ENCODE measurements around the gene CUX1.
"Not testable (repeated sequence)": the region's sequence is repeated elsewhere in the genome, so short reads cannot be mapped to it uniquely, and the experiment has no call there.

The CUX1 gene

DNA sequence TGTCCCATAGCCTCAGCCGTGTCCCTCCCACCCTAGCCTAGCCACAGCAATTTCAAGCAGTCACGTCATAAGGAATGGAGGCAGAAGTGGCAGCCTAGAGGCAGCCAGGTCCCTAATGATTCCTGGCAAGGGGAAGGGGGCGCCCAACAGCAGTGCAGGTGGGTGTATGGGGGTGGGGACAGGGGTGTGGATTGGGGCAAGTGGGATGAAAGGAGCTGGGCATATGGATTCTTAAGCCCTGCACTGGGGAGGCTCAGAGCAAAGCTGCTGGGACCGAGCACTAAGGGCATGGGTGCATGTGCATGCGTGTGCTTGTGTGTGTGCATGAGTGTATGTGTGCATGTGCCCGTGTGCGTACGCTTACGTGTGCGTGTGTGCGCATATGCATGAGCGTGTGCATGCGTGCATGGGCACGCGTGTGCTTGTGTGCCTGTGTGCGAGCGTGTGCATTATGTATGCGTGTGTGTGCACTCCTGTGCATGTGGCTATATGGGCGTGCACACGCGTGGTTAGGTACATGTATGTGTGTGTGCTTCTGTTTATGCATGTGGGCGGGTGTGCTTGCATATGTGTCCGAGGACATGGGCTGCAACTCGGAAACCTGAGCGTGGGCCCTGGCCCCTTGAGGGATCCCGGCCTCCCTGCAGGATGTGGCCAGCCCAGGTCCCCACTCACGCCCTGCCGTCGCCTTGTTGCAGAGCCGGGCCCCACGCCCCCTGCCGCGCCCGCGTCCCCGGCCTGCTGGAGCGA lies 503.4 kb downstream of the CUX1 start:
- DNase-seq: no peak
- Mint-ChIP-seq H3K36me3 (no peaks in the 10 kb centered on the region), H3K4me3 (no peak overlapping the region), H3K4me1 (no peaks in the 10 kb centered on the region), H3K27me3 (peaks cover 32% of the 10 kb centered on the region), H3K9me3 (no peaks in the 10 kb centered on the region), H3K27ac (no peak overlapping the region)
- CTCF ChIA-PET: interaction anchor here (0.7 kb wide), 1 partner anchor 782 kb away, joined by 3 read pairs; no protein-coding TSS in a partner anchor

DNA sequence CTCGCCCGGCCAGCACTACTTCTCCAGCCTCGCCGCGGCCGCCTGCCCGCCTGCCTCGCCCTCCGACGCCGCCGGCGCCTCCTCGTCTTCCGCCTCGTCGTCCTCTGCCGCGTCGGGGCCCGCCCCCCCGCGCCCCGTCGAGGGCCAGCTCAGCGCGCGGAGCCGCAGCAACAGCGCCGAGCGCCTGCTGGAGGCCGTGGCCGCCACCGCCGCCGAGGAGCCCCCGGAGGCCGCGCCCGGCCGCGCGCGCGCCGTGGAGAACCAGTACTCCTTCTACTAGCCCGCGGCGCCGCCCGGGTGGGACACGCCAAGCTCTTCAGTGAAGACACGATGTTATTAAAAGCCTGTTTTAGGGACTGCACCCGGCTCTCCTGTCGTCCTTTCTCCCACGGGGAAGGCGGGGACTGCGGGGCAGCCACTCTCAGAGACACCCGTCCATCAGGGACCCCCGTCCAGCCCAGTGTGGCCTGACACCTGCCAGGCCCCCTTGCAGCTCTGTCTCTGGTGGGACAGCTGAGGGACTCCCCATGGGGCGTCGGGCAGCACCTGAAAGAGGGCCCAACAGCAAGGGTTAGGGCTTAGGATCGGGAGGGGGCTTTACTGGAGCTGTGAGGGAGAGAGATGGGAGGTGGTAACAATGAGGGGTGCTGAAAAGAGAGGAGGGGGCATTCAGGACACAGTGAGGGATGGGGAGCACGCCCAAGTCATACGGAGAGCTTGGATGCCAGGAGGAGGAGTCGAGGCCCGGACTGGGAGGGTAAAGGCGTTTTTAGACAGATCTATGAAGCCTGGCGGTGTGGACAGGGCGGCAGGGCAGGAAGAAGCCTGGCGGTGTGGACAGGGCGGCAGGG lies 504.1 kb downstream of the CUX1 start:
- Mint-ChIP-seq H3K27me3 (peaks cover 36% of the 10 kb centered on the region), H3K27ac (no peak overlapping the region), H3K4me1 (no peaks in the 10 kb centered on the region), H3K4me3 (no peak overlapping the region), H3K9me3 (no peaks in the 10 kb centered on the region), H3K36me3 (no peaks in the 10 kb centered on the region)
- no peak for DNase-seq
- CTCF ChIA-PET: interaction anchor here (0.7 kb wide), 1 partner anchor 783 kb away, joined by 3 read pairs; no protein-coding TSS in a partner anchor

DNA sequence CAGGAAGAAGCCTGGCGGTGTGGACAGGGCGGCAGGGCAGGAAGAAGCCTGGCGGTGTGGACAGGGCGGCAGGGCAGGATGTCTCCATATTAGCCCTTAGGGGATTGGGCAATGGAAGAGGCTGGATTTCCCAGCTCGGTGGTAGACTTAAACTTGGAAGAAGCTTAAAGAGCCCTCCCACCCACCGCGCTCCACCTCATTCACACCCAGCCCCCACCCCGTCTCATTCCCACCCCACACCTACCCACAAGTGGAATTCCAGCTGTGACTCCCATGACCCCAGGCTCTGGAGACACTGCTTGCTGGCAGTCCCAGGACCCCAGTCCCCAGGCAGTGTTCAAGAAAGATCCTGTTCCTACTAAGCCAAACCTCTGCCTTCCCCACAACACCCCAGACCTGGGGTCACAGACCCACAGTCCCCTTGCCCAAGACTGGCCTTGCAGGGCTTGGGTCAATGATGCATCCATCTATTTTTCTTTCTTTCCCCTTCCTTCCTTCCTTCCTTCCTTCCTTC lies 504.8 kb downstream of the CUX1 start:
- CTCF ChIA-PET: no interaction called here
- H3K27me3 Mint-ChIP-seq: peaks cover 41% of the 10 kb centered on the region
- DNase-seq: no peak
- H3K9me3 Mint-ChIP-seq: no peaks in the 10 kb centered on the region
- H3K4me3 Mint-ChIP-seq: no peak overlapping the region
- no peak overlapping the region for H3K27ac Mint-ChIP-seq
- no peaks in the 10 kb centered on the region for H3K4me1 Mint-ChIP-seq
- no peaks in the 10 kb centered on the region for H3K36me3 Mint-ChIP-seq

DNA sequence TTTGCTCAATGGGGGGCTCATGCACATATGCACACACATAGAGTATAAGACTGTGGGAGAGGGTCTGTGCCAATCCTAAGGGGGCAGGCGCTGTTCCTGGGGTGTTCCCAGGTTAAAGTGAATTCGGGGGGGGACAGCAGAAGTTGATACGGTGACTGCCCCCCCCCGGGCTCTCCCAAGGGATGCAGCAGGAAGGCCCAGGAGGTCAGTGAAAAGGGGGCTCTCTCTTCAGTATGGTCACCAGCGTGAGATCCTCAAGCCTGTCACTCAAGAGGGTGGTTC lies 506.4 kb downstream of the CUX1 start:
- CTCF ChIA-PET: no interaction called here
- no peaks in the 10 kb centered on the region for H3K9me3 Mint-ChIP-seq
- no peak for DNase-seq
- H3K4me3 Mint-ChIP-seq: no peak overlapping the region
- no peak overlapping the region for H3K27ac Mint-ChIP-seq
- no peaks in the 10 kb centered on the region for H3K36me3 Mint-ChIP-seq
- H3K4me1 Mint-ChIP-seq: no peaks in the 10 kb centered on the region
- H3K27me3 Mint-ChIP-seq: peaks cover 53% of the 10 kb centered on the region

DNA sequence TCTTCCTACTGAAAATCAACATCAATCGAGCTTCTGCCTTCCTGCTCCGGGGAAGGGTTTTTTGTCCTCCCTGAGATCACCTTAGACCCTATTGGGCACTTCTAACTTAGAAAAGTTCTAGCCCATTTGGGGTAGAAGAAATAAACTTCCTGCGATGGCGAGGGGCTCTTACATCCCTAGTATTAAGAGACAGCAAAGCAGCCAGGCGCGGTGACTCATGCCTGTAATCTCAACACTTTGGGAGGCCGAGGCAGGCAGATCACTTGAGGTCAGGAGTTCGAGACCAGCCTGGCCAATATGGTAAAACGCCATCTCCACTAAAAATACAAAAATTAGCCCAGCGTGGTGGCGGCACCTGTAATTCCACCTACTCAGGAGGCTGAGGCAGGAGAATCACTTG lies 507.7 kb downstream of the CUX1 start:
- H3K36me3 Mint-ChIP-seq, CTCF ChIA-PET: not testable (repeated sequence)
- peaks cover 58% of the 10 kb centered on the region for H3K27me3 Mint-ChIP-seq

DNA sequence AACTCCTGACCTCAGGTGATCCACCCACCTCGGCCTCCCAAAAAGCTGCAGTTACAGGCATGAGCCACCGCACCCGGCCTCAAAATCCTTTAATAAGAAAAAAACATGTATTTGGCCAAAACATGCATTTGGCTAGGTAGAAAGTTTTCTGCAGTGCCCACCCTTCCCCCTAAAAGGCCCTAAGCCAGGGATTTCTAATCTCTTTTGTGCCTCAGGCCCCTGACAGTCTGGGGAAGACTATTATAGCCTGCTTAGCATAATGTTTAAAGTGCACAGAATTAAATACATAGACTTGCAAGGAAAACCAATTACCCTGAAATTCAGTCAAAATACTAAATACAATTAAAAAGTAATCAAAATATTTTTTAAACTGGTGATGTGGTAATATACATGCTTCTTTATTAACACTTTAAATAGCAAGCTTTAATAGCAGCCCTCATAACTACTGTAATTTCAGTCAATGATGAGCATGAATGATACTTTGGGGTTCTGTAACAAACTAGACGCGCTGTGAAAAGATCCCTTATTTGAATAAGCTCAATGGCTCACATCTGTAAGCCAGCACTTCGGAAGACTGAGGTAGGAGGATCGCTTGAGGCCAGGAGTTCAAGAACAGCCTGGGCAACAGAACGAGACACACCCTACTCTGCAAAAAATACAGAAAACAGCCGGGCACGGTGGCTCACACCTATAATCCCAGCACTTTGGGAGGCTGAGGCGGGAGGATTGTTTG lies 508.9 kb downstream of the CUX1 start:
- H3K36me3 Mint-ChIP-seq: no peaks in the 10 kb centered on the region
- H3K27me3 Mint-ChIP-seq: peaks cover 53% of the 10 kb centered on the region
- no peak overlapping the region for H3K27ac Mint-ChIP-seq
- no peak overlapping the region for H3K4me3 Mint-ChIP-seq
- peaks cover 2% of the 10 kb centered on the region for H3K4me1 Mint-ChIP-seq
- no peaks in the 10 kb centered on the region for H3K9me3 Mint-ChIP-seq
- no peak for DNase-seq
- CTCF ChIA-PET: no interaction called here

More for the DNA sequence above, 507.7 kb downstream of the CUX1 start:
- H3K27ac Mint-ChIP-seq, H3K4me1 Mint-ChIP-seq, DNase-seq, H3K4me3 Mint-ChIP-seq, H3K9me3 Mint-ChIP-seq: not testable (repeated sequence)

DNA sequence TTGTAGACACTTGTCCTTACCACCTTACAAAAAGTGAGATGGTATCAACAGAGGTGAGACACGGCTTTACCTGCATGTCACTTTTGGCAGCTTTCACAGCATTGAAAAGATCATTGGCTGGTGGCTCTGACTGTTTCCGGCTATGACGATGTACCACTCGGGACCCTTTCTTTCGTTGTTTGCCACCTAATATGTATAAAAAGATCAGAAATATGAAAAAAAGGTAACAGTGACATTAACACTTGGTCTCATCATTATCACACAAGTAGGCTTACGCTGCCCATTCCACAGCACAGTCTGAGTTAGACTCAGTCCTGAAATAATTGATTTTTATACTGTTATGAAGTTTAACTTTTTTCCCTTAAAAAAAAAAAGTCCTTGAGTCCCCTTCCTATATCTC lies 509.8 kb downstream of the CUX1 start:
- H3K4me1 Mint-ChIP-seq, H3K4me3 Mint-ChIP-seq, H3K36me3 Mint-ChIP-seq, H3K27ac Mint-ChIP-seq, CTCF ChIA-PET, H3K9me3 Mint-ChIP-seq, DNase-seq: not testable (repeated sequence)
- peaks cover 45% of the 10 kb centered on the region for H3K27me3 Mint-ChIP-seq

DNA sequence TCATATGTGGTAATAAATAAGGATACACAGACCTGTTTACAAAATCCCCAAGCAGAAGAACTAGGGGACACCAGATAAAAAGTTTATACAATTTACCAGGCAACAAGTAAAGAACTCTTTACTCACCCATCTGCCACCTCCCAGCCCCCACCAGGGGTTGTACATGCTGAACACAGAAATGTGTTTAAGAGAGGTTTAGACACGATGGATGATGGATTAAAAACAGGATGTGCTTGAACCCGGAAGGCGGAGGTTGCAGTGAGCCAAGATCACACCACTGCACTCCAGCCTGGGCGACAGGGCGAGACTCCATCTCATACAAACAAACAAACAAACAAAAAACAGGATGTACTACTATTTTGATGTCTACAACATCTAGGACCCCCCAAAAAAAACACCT lies 511.4 kb downstream of the CUX1 start:
- H3K27ac Mint-ChIP-seq, DNase-seq, H3K9me3 Mint-ChIP-seq, H3K36me3 Mint-ChIP-seq, H3K4me1 Mint-ChIP-seq, CTCF ChIA-PET, H3K4me3 Mint-ChIP-seq: not testable (repeated sequence)
- H3K27me3 Mint-ChIP-seq: peaks cover 37% of the 10 kb centered on the region

DNA sequence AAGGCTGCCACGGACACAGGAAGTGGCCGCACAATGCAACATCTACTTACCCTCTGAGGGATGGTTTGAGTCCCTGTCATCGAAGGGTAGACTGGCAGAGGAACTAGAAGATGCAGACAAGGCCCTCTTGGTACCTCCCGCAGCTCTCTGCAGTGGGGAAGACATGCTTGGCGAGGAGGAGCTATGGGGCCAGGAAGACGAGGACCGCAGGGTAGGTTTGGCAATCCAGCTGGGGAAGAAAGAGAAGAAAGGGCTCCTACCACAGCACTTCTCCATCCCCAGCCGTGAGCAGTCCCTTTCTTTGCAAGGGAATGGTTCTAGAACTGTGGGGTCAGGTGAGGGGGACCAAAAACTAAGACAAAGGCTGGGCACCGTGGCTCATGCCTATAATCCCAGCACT lies 511.9 kb downstream of the CUX1 start:
- H3K4me1 Mint-ChIP-seq, H3K27ac Mint-ChIP-seq, H3K9me3 Mint-ChIP-seq, H3K36me3 Mint-ChIP-seq, DNase-seq, H3K4me3 Mint-ChIP-seq, CTCF ChIA-PET: not testable (repeated sequence)
- peaks cover 32% of the 10 kb centered on the region for H3K27me3 Mint-ChIP-seq

DNA sequence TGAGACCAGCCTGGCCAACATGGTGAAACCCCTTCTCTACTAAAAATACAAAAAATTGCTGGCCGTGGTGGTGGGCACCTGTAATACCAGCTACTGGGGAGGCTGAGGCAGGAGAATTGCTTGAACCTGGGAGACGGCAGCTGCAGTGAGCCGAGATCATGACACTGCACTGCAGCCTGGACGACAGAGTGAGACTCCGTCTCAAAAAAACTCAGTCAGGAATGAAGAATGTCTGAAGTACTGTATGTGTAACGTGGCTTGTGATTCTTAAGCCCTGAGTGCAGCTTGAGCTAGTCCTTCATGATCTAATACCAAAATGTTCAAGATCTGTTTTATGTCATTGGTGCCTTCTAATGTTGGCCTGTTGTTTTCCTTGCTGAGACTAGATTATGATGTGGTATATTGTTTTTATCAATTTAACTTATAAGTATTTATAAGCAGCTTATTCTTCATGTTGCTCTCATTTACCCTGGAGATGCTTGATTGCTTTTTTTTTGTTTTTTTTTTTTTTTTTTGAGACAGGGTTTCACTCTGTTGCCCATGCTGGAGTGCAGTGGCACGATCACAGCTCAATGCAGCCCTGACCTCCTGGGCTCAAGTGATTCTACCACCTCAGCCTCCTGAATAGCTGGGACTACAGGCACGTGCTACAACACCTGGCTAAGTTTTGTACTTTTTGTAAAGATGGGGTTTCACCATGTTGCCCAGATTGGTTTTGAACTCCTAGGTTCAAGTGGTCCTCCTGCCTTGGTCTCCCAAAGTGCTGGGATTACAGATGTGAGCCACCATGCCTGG lies 513.4 kb downstream of the CUX1 start:
- DNase-seq, CTCF ChIA-PET, H3K9me3 Mint-ChIP-seq, H3K4me3 Mint-ChIP-seq, H3K4me1 Mint-ChIP-seq, H3K27ac Mint-ChIP-seq, H3K36me3 Mint-ChIP-seq: not testable (repeated sequence)
- H3K27me3 Mint-ChIP-seq: peaks cover 29% of the 10 kb centered on the region

Data from activated naive CD4-positive, alpha-beta T cell treated with anti-CD3 and anti-CD28 coated beads, Interleukin-2, amount 10 ng/mL, durations not matched to agents 7 days and 5 days (primary cell).